ENCODE data around the gene ZNF865. TPM values are rescaled to one million over a fixed set of nuclear protein-coding genes. Genes with fewer than 3 reads are reported as not detected.

ZNF865 gene
- total and polyA plus RNA-seq, 7 donors = 11.1 to 40.4 (median 19.9) TPM

GRCh38 chr19:55622242-55622969, 17.0 kb downstream of the ZNF865 start:
- 71 to 84% (median 78%) methylated on average over 36 to 40 of the region's 40 CpGs for WGBS, 3 donors
- H3K27ac ChIP-seq = peak overlapping the region; percentile 90
- no peaks in the 10 kb centered on the region for H3K9me3 ChIP-seq
- intact Hi-C loops (cut with DNase I) = loop anchor here in 1 of 2 donors (10.0 kb wide), 2 partner anchors 238 to 488 kb away; partner anchors contain the start of genes RPL28 and TMEM238
- H3K4me1 ChIP-seq = peaks cover 40% of the 10 kb centered on the region
- H3K27me3 ChIP-seq (ENCODE audit: insufficient read depth in 3 of 3, low read length in 2 of 3) = no peaks in the 10 kb centered on the region
- ATAC-seq (no peak), DNase-seq (peak in 1 of 2 donors; percentile 66)
- TF ChIP-seq, protein P1, sequence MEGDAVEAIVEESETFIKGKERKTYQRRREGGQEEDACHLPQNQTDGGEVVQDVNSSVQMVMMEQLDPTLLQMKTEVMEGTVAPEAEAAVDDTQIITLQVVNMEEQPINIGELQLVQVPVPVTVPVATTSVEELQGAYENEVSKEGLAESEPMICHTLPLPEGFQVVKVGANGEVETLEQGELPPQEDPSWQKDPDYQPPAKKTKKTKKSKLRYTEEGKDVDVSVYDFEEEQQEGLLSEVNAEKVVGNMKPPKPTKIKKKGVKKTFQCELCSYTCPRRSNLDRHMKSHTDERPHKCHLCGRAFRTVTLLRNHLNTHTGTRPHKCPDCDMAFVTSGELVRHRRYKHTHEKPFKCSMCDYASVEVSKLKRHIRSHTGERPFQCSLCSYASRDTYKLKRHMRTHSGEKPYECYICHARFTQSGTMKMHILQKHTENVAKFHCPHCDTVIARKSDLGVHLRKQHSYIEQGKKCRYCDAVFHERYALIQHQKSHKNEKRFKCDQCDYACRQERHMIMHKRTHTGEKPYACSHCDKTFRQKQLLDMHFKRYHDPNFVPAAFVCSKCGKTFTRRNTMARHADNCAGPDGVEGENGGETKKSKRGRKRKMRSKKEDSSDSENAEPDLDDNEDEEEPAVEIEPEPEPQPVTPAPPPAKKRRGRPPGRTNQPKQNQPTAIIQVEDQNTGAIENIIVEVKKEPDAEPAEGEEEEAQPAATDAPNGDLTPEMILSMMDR (IDR thresholded peaks at IDR 0.05) = no peak
- H3K4me3 ChIP-seq = no peak overlapping the region
- H3K36me3 ChIP-seq (ENCODE audit: insufficient read depth in 1 of 2, low read depth in 1 of 2) = peaks cover 4 to 16% of the 10 kb centered on the region in 2 donors

DNA sequence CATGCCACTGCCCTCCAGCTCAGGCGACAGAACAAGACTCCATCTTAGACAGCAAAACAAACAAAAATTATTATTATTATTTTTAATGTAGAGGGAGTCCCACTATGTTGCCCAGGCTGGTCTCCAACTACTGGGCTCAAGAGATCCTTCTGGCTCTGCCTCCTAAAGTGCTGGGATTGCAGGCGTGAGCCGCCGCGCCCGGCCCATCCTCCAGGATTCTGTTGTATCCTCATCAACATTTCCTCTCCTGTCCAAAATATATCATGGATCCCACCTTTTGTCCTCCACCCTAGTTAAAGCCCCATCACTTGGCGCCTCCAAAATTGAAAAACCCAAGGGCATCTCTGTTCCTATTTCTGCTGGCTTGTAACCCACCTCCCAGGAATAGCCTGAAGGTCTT, 17.7 kb downstream of the ZNF865 start:
- TF ChIP-seq, protein P1 (IDR thresholded peaks at IDR 0.05) = no peak
- peak overlapping the region; percentile 90 for H3K27ac ChIP-seq
- 63 to 92% (median 67%) methylated on average over 7 of the region's 7 CpGs for WGBS, 3 donors
- H3K4me3 ChIP-seq = peak overlapping the region; percentile 65
- H3K27me3 ChIP-seq (ENCODE audit: insufficient read depth in 3 of 3, low read length in 2 of 3) = no peaks in the 10 kb centered on the region
- H3K9me3 ChIP-seq = no peaks in the 10 kb centered on the region
- intact Hi-C loops (cut with DNase I) = loop anchor here in 1 of 2 donors (10.0 kb wide), 2 partner anchors 238 to 488 kb away; partner anchors contain the start of genes RPL28 and TMEM238
- H3K4me1 ChIP-seq = peaks cover 40% of the 10 kb centered on the region
- ATAC-seq (no peak), DNase-seq (no peak)
- H3K36me3 ChIP-seq (ENCODE audit: insufficient read depth in 1 of 2, low read depth in 1 of 2) = peaks cover 4 to 10% of the 10 kb centered on the region in 2 donors

DNA sequence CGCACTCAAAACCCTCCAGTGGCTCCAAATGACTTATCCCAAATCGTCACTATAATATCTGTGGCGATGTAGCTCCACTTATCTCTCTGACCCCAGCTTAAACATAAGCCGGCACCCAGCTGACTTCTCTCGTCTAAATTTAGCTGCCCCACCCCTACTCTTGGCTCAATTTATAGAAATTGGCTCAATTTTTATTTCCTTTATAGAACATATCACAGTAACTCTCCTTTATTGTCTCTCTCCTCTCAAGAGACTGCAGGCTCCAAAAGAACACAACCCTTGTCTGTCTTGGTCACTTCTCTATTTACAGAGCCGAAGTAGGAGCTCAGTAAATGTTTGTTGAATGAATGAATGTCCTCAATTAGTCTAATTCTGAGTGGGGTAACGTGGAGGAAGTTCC, 18.1 kb downstream of the ZNF865 start:
- WGBS, 3 donors = 22 to 29% (median 26%) methylated on average over 7 of the region's 7 CpGs
- H3K27me3 ChIP-seq (ENCODE audit: insufficient read depth in 3 of 3, low read length in 2 of 3) = no peaks in the 10 kb centered on the region
- peak overlapping the region; percentile 65 for H3K4me3 ChIP-seq

GRCh38 chr19:55624109-55625003, 18.9 kb downstream of the ZNF865 start, which contains the start of gene ZNF784:
ZNF784 (minus strand) TSS chr19:55624566; CDS start chr19:55624561, 5 bp downstream.
- peaks cover 4 to 10% of the 10 kb centered on the region in 2 donors for H3K36me3 ChIP-seq (ENCODE audit: insufficient read depth in 1 of 2, low read depth in 1 of 2)
- no peaks in the 10 kb centered on the region for H3K27me3 ChIP-seq (ENCODE audit: insufficient read depth in 3 of 3, low read length in 2 of 3)
- H3K4me1 ChIP-seq = peaks cover 37% of the 10 kb centered on the region
- ATAC-seq (peak; percentile 84 to 90 (median 88)), DNase-seq (peak; percentile 93 to 97)
- H3K9me3 ChIP-seq = no peaks in the 10 kb centered on the region
- 0 to 1% (median 0%) methylated on average over 45 to 56 of the region's 56 CpGs for WGBS, 3 donors
- TF ChIP-seq, protein P1 (IDR thresholded peaks at IDR 0.05) = no peak
- peak within 1 kb of the TSS; percentile 65 for H3K4me3 ChIP-seq
- peak within 1 kb of the TSS; percentile 90 for H3K27ac ChIP-seq
- intact Hi-C loops (cut with DNase I) = loop anchor here in 1 of 2 donors (10.0 kb wide), 2 partner anchors 240 to 490 kb away; partner anchors contain the start of genes RPL28 and TMEM238

More for the DNA sequence above, 18.1 kb downstream of the ZNF865 start:
- intact Hi-C loops (cut with DNase I) = loop anchor here in 1 of 2 donors (10.0 kb wide), 2 partner anchors 239 to 489 kb away; partner anchors contain the start of genes RPL28 and TMEM238
- peak in 3 of 4 donors; percentile 7 to 40 (median 18) for ATAC-seq
- Histone ChIP-seq H3K9me3 (no peaks in the 10 kb centered on the region), H3K4me1 (peaks cover 40% of the 10 kb centered on the region), H3K27ac (peak overlapping the region; percentile 90), H3K36me3 (ENCODE audit: insufficient read depth in 1 of 2, low read depth in 1 of 2) (peaks cover 4 to 10% of the 10 kb centered on the region in 2 donors)
- TF ChIP-seq, protein P1 (IDR thresholded peaks at IDR 0.05) = no peak
- DNase-seq = no peak
